Stimulated activated CD8-positive, alpha-beta memory T cell treated with anti-CD3 and anti-CD28 coated beads, Interleukin-15, amount 100 ng/mL, for 4 hours (primary cell): ENCODE data around the gene FAM216A.
"Not testable (repeated sequence)": the region's sequence is repeated elsewhere in the genome, so short reads cannot be mapped to it uniquely, and the experiment has no call there.

Experiments used
- DNase-seq, 2 donors: peaks; one replicate each; pipeline ENCODE4 v3.0.0-alpha.2; 2020; ENCODE audit warnings: low read depth in 2 of 2

The FAM216A gene

GRCh38 chr12:110501399-110501751 lies 32.7 kb downstream of the FAM216A start:
- no peak for DNase-seq

GRCh38 chr12:110501752-110502738 lies 33.4 kb downstream of the FAM216A start, which contains the start of the genes RAD9B and VPS29:
Gene RAD9B, plus strand, starts transcription at chr12:110502331. Its CDS starts 7 bp downstream, at chr12:110502338.
Gene VPS29, minus strand, starts transcription at chr12:110502111. Its CDS starts 60 bp downstream, at chr12:110502051.
- peak; percentile 97 to 98 for DNase-seq

GRCh38 chr12:110503432-110503831 lies 34.8 kb downstream of the FAM216A start:
- DNase-seq: no peak

GRCh38 chr12:110505332-110505731 lies 36.7 kb downstream of the FAM216A start:
- DNase-seq: no peak

GRCh38 chr12:110508071-110508586 lies 39.5 kb downstream of the FAM216A start:
- no peak for DNase-seq

- no peak for DNase-seq
Measured at GRCh38 chr12:110513842-110514241, 45.2 kb downstream of the FAM216A start.

GRCh38 chr12:110514363-110514762 lies 45.7 kb downstream of the FAM216A start:
- no peak for DNase-seq

GRCh38 chr12:110516995-110517394 lies 48.4 kb downstream of the FAM216A start:
- no peak for DNase-seq

GRCh38 chr12:110518014-110518413 lies 49.4 kb downstream of the FAM216A start:
- DNase-seq: not testable (repeated sequence)

GRCh38 chr12:110520876-110521712 lies 52.4 kb downstream of the FAM216A start:
- not testable (repeated sequence) for DNase-seq

GRCh38 chr12:110528277-110528839 lies 59.7 kb downstream of the FAM216A start:
- no peak for DNase-seq

- DNase-seq: no peak
Measured at GRCh38 chr12:110530511-110530910, 61.9 kb downstream of the FAM216A start.

GRCh38 chr12:110531741-110532333 lies 63.2 kb downstream of the FAM216A start:
- DNase-seq: no peak

GRCh38 chr12:110532644-110533043 lies 64.0 kb downstream of the FAM216A start:
- no peak for DNase-seq

- no peak for DNase-seq
Measured at GRCh38 chr12:110533607-110534006, 65.0 kb downstream of the FAM216A start.

GRCh38 chr12:110534811-110535210 lies 66.2 kb downstream of the FAM216A start:
- DNase-seq: no peak

- no peak for DNase-seq
Measured at GRCh38 chr12:110536834-110537604, 68.4 kb downstream of the FAM216A start.

- no peak for DNase-seq
Measured at GRCh38 chr12:110537605-110538409, 69.2 kb downstream of the FAM216A start.

- no peak for DNase-seq
Measured at GRCh38 chr12:110538869-110539622, 70.4 kb downstream of the FAM216A start.
